IPS-11a (cell line): Measurements from ENCODE around the gene NFIX.

ENCODE experiments used
- H3K4me3 ChIP-seq: one replicate; pipeline ENCODE4 v1.5.1; 2013; ENCODE audit warnings: low read depth, low read length, control low read depth

Gene NFIX

GRCh38 chr19:13089139-13089856 is 94.0 kb downstream of the NFIX start:
- H3K4me3 ChIP-seq, result no peak overlapping the region

GRCh38 chr19:13089857-13090507 is 94.7 kb downstream of the NFIX start:
- no peak overlapping the region for H3K4me3 ChIP-seq

- no peak overlapping the region for H3K4me3 ChIP-seq
Observed at GRCh38 chr19:13090511-13091231, 95.4 kb downstream of the NFIX start.

- no peak overlapping the region for H3K4me3 ChIP-seq
Observed at GRCh38 chr19:13091400-13092157, 96.3 kb downstream of the NFIX start.

GRCh38 chr19:13092158-13092543 is 96.9 kb downstream of the NFIX start:
- no peak overlapping the region for H3K4me3 ChIP-seq

GRCh38 chr19:13092606-13093235 is 97.4 kb downstream of the NFIX start:
- H3K4me3 ChIP-seq, result no peak overlapping the region

- no peak overlapping the region for H3K4me3 ChIP-seq
Observed at GRCh38 chr19:13093407-13094105, 98.3 kb downstream of the NFIX start.

GRCh38 chr19:13094106-13094504 is 98.8 kb downstream of the NFIX start:
- no peak overlapping the region for H3K4me3 ChIP-seq

- peak overlapping the region; percentile 35 for H3K4me3 ChIP-seq
Observed at GRCh38 chr19:13094771-13095392, 99.6 kb downstream of the NFIX start.

GRCh38 chr19:13095393-13095784 is 100.1 kb downstream of the NFIX start:
- peak overlapping the region; percentile 35 for H3K4me3 ChIP-seq

GRCh38 chr19:13095934-13096927 is 101.0 kb downstream of the NFIX start:
- peak overlapping the region; percentile 35 for H3K4me3 ChIP-seq

- no peak overlapping the region for H3K4me3 ChIP-seq
Observed at GRCh38 chr19:13097033-13097462, 101.8 kb downstream of the NFIX start.

- no peak overlapping the region for H3K4me3 ChIP-seq
Observed at GRCh38 chr19:13097463-13098258, 102.4 kb downstream of the NFIX start.

- H3K4me3 ChIP-seq, result peak overlapping the region; percentile 8
Observed at GRCh38 chr19:13098277-13099072, 103.2 kb downstream of the NFIX start.

- no peak overlapping the region for H3K4me3 ChIP-seq
Observed at GRCh38 chr19:13099073-13099999, 104.1 kb downstream of the NFIX start.
